RWPE2 (cell line): ENCODE results near the gene OSBPL3.
A peak's percentile ranks its signal among the peaks of the same experiment; 100 is the strongest.

Source experiments
- ATAC-seq: fragments of 200-7000 bp; cut with Tn5 transposase; 3 replicates; pipeline ENCODE4 v1.9.1; 2021; ENCODE audit warnings: low read depth
- DNase-seq: peaks from one replicate; pipeline ENCODE4 v3.0.0-alpha.2; 2020; ENCODE audit warnings: low spot score
- H3K27ac ChIP-seq: fragments of 450-650 bp; 2 replicates; pipeline ENCODE4 v1.5.1; 2017; ENCODE audit warnings: mild to moderate bottlenecking; ENCODE audit not compliant: poor library complexity, severe bottlenecking
- H3K27me3 ChIP-seq: fragments of 250-450 bp; sonication (Bioruptor Pico); 2 replicates; pipeline ENCODE4 v1.5.1; 2021; ENCODE audit warnings: mild to moderate bottlenecking, moderate library complexity; ENCODE audit not compliant: insufficient read depth, poor library complexity, severe bottlenecking
- H3K36me3 ChIP-seq: fragments of 250-450 bp; sonication (Bioruptor Pico); 2 replicates; pipeline ENCODE4 v1.5.1; 2020; ENCODE audit warnings: low read depth, mild to moderate bottlenecking, moderate library complexity
- H3K4me1 ChIP-seq: fragments of 250-450 bp; sonication (Bioruptor Pico); 2 replicates; pipeline ENCODE4 v1.5.1; 2021; ENCODE audit warnings: mild to moderate bottlenecking, moderate library complexity; ENCODE audit not compliant: insufficient read depth, poor library complexity, severe bottlenecking
- H3K4me3 ChIP-seq: fragments of 250-450 bp; sonication (Bioruptor Pico); 2 replicates; pipeline ENCODE4 v1.5.1; 2021; ENCODE audit warnings: mild to moderate bottlenecking, moderate library complexity; ENCODE audit not compliant: severe bottlenecking
- H3K9me3 ChIP-seq: fragments of 250-450 bp; sonication (Bioruptor Pico); 2 replicates; pipeline ENCODE4 v1.5.1; 2021; ENCODE audit warnings: mild to moderate bottlenecking, moderate library complexity; ENCODE audit not compliant: severe bottlenecking
- TF ChIP-seq, protein P1 (sequence below): fragments of 450-650 bp; IDR thresholded peaks from one replicate; pipeline ENCODE4 v1.5.1; 2017; ENCODE audit warnings: mild to moderate bottlenecking, moderate library complexity; ENCODE audit not compliant: poor library complexity, severe bottlenecking

Gene OSBPL3

DNA sequence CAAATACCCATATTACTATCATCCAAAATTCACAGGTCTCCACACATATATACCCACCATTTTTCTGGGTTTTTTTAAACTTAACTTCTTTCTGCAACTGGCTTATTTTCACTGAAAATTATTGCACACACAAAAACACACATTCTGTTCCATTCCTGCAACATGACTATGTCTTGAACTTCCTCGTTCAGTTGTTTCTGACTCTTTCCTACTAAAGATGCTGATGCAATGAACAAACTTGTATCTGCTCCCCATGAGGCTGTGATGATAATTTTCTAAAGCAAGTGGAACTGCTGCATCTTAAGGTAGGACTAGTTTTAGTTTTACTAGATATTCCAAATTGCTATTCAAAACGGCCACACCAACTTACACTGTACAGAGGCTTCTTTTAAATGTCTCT lies 77.7 kb downstream of the OSBPL3 start:
- TF ChIP-seq, protein P1, sequence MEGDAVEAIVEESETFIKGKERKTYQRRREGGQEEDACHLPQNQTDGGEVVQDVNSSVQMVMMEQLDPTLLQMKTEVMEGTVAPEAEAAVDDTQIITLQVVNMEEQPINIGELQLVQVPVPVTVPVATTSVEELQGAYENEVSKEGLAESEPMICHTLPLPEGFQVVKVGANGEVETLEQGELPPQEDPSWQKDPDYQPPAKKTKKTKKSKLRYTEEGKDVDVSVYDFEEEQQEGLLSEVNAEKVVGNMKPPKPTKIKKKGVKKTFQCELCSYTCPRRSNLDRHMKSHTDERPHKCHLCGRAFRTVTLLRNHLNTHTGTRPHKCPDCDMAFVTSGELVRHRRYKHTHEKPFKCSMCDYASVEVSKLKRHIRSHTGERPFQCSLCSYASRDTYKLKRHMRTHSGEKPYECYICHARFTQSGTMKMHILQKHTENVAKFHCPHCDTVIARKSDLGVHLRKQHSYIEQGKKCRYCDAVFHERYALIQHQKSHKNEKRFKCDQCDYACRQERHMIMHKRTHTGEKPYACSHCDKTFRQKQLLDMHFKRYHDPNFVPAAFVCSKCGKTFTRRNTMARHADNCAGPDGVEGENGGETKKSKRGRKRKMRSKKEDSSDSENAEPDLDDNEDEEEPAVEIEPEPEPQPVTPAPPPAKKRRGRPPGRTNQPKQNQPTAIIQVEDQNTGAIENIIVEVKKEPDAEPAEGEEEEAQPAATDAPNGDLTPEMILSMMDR = no peak
- Histone ChIP-seq H3K36me3 (no peaks in the 10 kb centered on the region), H3K4me3 (no peak overlapping the region), H3K4me1 (peaks cover 44% of the 10 kb centered on the region), H3K27me3 (no peaks in the 10 kb centered on the region), H3K27ac (no peak overlapping the region), H3K9me3 (no peaks in the 10 kb centered on the region)
- DNase-seq (no peak), ATAC-seq (no peak)

DNA sequence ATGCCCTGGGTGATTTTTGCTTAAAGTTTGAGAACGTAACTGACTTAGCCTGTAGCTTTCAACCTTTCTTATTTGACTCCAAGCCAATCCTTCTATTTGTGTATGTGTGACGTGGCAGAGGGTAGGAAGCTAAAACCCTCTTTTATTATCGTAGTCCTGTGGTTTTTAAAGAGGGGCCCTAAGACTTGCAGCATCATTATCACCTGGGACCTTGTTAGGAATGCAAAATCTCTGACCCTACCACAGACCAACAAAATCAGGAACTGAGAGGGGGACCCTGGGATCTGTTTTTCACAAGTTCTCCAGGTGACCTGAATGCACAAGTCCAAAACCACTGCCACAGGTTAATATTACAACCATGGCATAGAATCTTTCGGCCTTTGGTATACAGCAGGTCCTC lies 80.1 kb downstream of the OSBPL3 start:
- Histone ChIP-seq H3K4me1 (peaks cover 24% of the 10 kb centered on the region), H3K27ac (no peak overlapping the region), H3K27me3 (no peaks in the 10 kb centered on the region), H3K4me3 (no peak overlapping the region), H3K9me3 (no peaks in the 10 kb centered on the region), H3K36me3 (no peaks in the 10 kb centered on the region)
- TF ChIP-seq, protein P1 = no peak
- DNase-seq (no peak), ATAC-seq (no peak)

DNA sequence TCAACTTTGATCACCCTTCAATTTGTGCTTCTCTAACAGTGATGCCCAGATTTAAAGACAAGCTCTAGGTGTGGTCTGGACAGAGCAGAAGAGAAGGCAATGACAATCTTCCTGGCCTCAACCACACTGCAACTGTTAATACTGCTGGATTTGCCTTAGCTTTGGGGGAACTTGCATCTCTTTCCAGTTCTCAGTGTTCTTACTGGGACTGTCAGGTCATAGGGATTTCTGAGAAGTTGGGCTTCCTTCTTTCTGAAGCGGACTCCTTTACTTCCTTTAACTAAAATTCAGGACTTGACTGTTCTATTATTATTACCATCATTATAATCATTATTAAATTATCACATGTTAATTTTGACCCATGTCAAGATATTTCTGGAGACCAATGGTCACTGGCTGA lies 80.8 kb downstream of the OSBPL3 start:
- H3K9me3 ChIP-seq = no peaks in the 10 kb centered on the region
- H3K4me1 ChIP-seq = peaks cover 19% of the 10 kb centered on the region
- no peak for DNase-seq
- TF ChIP-seq, protein P1 = no peak
- no peak overlapping the region for H3K4me3 ChIP-seq
- ATAC-seq = peak; percentile 19; the same call in 1 of the 3 replicates
- H3K27ac ChIP-seq = peak overlapping the region; percentile 41
- H3K27me3 ChIP-seq = no peaks in the 10 kb centered on the region
- H3K36me3 ChIP-seq = no peaks in the 10 kb centered on the region

DNA sequence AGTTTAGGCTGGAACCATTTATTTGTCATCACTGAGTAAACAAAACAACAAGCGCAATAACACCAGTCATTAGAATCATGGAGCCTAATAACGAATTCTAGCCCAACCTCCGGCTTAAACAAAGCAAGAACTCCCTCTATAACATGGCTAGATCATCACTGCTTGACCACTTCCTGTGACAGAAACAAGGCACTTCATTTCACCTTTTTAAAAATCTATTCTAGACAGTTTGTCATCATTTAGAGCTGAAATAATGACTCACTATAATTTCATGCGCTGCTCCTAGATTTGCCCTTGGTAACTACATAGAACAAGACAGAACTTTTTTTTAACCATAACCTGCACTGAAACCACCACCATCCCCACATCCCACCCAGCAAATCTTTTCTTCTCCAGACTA lies 81.3 kb downstream of the OSBPL3 start:
- no peaks in the 10 kb centered on the region for H3K9me3 ChIP-seq
- ATAC-seq = peak; percentile 82
- TF ChIP-seq, protein P1 = no peak
- no peaks in the 10 kb centered on the region for H3K27me3 ChIP-seq
- no peak overlapping the region for H3K4me3 ChIP-seq
- H3K4me1 ChIP-seq = peaks cover 14% of the 10 kb centered on the region
- no peak for DNase-seq
- H3K27ac ChIP-seq = peak overlapping the region; percentile 41
- H3K36me3 ChIP-seq = no peaks in the 10 kb centered on the region

DNA sequence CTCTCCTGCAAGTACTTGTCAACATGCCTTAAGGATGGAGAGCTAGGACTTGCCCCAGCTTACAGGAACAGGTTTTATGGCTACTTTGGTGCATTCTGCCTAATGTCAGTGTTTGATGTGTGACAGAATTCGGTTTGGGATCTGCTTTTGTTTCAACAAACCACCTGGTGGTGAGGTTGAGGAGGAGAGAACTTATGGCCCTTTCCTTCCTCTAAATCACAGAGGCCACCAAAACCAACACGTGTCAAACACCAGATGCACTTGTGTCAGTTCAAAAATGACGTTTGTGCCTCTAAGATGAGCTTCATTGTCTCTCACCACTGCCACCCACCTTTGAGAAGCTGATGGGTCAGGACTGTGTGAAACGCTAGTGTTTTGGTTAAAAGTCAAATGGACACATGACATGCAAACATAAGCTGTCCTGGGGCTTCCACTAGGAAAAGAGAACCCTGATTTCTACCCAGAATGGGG lies 83.9 kb downstream of the OSBPL3 start:
- Histone ChIP-seq H3K4me3 (no peak overlapping the region), H3K27ac (no peak overlapping the region), H3K36me3 (peaks cover 11% of the 10 kb centered on the region), H3K27me3 (no peaks in the 10 kb centered on the region), H3K9me3 (no peaks in the 10 kb centered on the region), H3K4me1 (peaks cover 14% of the 10 kb centered on the region)
- TF ChIP-seq, protein P1 = no peak
- ATAC-seq (no peak), DNase-seq (no peak)
